A549 (cell line): ENCODE data around the gene JMJD4.

Experiments
- CHD2 ChIP-seq: fragments of 150-350 bp; IDR thresholded peaks from 2 replicates; pipeline ENCODE4 v1.6.1; 2014; ENCODE audit warnings: low read length; ENCODE audit not compliant: partially characterized antibody
- EP300 ChIP-seq, 2 experiments: fragments of >200 bp; sonication (Bioruptor Twin); formaldehyde crosslinking; IDR thresholded peaks; 2 replicates in 1 of 2; 3 replicates in 1 of 2; pipeline ENCODE4 v1.6.1; 2016 to 2017
- ESRRA ChIP-seq: fragments of 150-350 bp; IDR thresholded peaks from 2 replicates; pipeline ENCODE4 v1.6.1; 2014; ENCODE audit warnings: mild to moderate bottlenecking, low read length, borderline replicate concordance
- HDAC2 ChIP-seq: fragments of 200-600 bp; sonication (generic); IDR thresholded peaks from 2 replicates; pipeline ENCODE4 v1.6.1; 2016
- HOXA7 ChIP-seq: fragments of 250-450 bp; sonication (Bioruptor Pico); IDR thresholded peaks from 2 replicates; pipeline ENCODE4 v1.5.0; 2020; ENCODE audit warnings: mild to moderate bottlenecking, moderate library complexity
- JUN ChIP-seq, 2 experiments: fragments of >200 bp; sonication (Bioruptor Twin); formaldehyde crosslinking; IDR thresholded peaks; 2 replicates in 1 of 2; 3 replicates in 1 of 2; pipeline ENCODE4 v1.6.1; 2016 to 2017
- MYC ChIP-seq: IDR thresholded peaks from 2 replicates; pipeline ENCODE4 v1.6.1; 2012; ENCODE audit warnings: mild to moderate bottlenecking, inconsistent platforms, low read length, improper control_type of control experiment, borderline replicate concordance
- NPAS2 ChIP-seq: fragments of 250-450 bp; sonication (Bioruptor Pico); IDR thresholded peaks from 2 replicates; pipeline ENCODE4 v1.8.0; 2022; ENCODE audit warnings: mild to moderate bottlenecking, moderate library complexity, borderline replicate concordance
- NR3C1 ChIP-seq: fragments of >200 bp; sonication (Bioruptor Twin); formaldehyde crosslinking; IDR thresholded peaks from 3 replicates; pipeline ENCODE4 v1.6.1; 2017
- POLR2A ChIP-seq: IDR thresholded peaks from 2 replicates; pipeline ENCODE4 v1.6.1; 2012; ENCODE audit warnings: mild to moderate bottlenecking, low read length
- TP53 ChIP-seq: fragments of 250-450 bp; sonication (Bioruptor Pico); IDR thresholded peaks from 2 replicates; pipeline ENCODE4 v1.5.0; 2021; ENCODE audit warnings: mild to moderate bottlenecking, moderate library complexity
- TF ChIP-seq, protein P1 (sequence below): fragments of >200 bp; sonication (Bioruptor Twin); formaldehyde crosslinking; IDR thresholded peaks from 3 replicates; pipeline ENCODE4 v1.5.1; 2016
- TF ChIP-seq, protein P2 (sequence below): IDR thresholded peaks from 2 replicates; pipeline ENCODE4 v1.6.1; 2012

DNA sequence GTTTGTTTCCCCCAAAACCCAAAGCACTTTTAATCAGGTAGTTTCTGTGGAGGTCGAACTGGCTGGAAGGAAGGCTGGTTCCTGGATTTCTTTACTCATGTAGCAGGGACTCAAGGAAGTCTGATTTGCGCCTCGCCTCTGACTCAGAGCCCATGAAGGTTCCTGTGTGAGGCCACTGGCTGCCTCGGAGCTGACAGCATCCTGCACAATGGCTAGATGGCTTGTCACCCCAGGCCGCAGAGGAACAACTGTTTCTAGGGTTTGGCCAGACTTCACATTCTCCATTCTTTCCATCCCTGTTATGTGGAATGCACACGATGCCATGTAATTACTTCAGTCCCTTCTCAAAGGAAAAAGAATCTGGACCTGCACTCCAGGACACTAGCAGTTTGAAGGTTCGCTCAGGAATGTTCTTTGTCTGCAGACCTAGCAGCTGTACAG is 41.2 kb upstream of the JMJD4 start:
- TF ChIP-seq HDAC2 (no peak), HOXA7 (CRISPR knock-in tag) (no peak), NPAS2 (CRISPR knock-in tag) (no peak), EP300 (IDR thresholded peaks at IDR 0.05) (no peak), MYC (no peak), JUN (IDR thresholded peaks at IDR 0.05) (no peak), CHD2 (no peak), ESRRA (no peak), POLR2A (no peak), TP53 (CRISPR knock-in tag) (no peak), NR3C1 (no peak)
- TF ChIP-seq, protein P1, sequence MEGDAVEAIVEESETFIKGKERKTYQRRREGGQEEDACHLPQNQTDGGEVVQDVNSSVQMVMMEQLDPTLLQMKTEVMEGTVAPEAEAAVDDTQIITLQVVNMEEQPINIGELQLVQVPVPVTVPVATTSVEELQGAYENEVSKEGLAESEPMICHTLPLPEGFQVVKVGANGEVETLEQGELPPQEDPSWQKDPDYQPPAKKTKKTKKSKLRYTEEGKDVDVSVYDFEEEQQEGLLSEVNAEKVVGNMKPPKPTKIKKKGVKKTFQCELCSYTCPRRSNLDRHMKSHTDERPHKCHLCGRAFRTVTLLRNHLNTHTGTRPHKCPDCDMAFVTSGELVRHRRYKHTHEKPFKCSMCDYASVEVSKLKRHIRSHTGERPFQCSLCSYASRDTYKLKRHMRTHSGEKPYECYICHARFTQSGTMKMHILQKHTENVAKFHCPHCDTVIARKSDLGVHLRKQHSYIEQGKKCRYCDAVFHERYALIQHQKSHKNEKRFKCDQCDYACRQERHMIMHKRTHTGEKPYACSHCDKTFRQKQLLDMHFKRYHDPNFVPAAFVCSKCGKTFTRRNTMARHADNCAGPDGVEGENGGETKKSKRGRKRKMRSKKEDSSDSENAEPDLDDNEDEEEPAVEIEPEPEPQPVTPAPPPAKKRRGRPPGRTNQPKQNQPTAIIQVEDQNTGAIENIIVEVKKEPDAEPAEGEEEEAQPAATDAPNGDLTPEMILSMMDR: no peak
- TF ChIP-seq, protein P2, sequence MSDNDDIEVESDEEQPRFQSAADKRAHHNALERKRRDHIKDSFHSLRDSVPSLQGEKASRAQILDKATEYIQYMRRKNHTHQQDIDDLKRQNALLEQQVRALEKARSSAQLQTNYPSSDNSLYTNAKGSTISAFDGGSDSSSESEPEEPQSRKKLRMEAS: no peak
